ENCODE data around the gene LRTM1.

Gene LRTM1

DNA sequence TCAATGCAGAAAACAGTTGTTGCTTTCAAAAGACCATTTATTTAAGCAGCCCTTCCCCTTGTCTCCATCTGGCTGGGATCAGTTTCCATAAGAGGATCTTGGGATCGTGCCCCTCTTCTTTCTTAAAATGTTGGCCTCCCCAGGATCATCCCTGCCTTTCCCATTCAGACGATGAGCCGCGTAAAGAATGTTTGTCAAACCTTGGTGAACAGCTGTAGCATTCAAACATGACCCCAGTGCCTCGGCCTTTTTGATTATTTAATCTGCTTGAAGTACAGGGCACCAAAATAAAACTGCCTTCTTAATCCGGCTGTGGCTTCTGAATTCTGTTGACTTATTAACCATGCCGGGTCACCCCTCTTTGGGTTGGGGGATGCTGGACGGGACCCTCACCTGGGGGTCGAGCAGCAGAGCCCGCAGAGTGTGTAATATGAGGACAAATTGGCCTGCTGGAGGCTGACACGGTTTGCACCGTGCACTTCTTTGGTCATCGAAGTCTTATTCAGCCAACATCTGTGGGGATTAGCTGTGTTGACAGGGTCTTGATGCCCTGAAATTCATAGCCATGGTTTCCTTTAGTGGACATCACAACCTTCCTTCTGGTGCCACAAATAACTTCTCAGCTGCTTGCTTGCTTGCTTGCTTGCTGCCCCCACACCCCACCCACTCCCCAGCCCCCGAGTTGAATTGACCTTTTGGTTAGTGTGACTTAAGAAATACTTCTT, at the start of gene LRTM1:
LRTM1 (minus strand) TSS at position 14 of the 725 bp plus-strand sequence. CDS start 148 bp downstream, outside the sequence.
- no peak for DNase-seq (ENCODE audit: low read depth in 2 of 2)

DNA sequence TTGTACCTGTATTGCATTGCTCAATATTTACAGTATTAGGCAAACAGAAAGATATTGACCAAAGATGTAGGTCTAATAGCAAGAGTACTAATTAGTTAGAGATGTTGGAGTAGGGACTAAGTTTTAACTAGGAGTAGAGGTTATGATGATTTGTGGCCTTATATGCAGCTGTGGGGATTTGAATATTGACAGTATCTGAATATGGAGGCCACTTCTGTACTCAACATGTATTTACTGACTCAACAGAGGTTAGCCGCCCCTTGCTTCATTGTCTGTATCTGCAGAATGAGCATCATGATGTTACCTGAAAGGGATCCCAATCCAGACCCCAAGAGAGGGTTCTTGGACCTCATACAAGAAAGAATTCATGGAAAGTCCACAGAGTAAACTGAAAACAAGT, 49.6 kb upstream of the LRTM1 start:
- no peak for DNase-seq (ENCODE audit: low read depth in 2 of 2)

DNA sequence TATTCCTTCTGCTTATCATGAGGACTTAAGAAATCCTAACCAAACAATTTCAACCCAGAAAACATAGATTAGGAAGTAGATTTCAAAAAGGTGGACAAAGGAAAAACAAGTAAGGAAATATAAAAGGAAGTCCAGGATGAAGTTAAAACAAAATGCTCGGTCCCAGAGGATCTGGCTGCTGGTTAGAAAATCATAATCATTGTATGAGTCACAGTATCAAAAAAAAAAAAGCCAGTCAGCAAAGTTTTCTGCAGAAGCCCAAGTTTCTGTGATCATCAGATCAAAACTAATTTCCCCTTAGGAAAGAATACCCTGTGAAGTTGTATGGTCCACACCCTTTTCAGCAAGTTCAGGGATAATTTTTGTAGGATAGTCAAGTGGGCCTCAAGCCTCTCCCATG, 43.0 kb upstream of the LRTM1 start:
- DNase-seq (ENCODE audit: low read depth in 2 of 2): no peak

DNA sequence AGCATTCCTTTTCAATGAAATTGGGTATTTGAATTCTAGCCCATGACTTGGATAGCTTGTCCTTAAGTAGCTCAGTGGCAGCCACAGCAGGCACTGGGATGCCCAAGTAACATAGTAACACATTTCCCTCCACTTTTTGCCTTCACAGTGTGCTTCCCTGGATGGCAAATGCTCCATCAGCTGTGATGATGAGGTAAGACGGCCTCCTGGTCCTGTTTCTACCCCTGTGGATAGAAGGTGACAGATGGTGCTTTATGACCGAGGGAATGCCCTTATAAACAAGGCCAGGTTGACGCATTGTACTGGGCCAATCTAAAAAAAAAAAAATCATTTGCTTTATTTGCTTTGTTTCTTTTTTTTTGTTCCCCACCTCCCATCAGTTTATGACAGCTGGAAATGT, 41.8 kb upstream of the LRTM1 start:
- no peak for DNase-seq (ENCODE audit: low read depth in 2 of 2)

DNA sequence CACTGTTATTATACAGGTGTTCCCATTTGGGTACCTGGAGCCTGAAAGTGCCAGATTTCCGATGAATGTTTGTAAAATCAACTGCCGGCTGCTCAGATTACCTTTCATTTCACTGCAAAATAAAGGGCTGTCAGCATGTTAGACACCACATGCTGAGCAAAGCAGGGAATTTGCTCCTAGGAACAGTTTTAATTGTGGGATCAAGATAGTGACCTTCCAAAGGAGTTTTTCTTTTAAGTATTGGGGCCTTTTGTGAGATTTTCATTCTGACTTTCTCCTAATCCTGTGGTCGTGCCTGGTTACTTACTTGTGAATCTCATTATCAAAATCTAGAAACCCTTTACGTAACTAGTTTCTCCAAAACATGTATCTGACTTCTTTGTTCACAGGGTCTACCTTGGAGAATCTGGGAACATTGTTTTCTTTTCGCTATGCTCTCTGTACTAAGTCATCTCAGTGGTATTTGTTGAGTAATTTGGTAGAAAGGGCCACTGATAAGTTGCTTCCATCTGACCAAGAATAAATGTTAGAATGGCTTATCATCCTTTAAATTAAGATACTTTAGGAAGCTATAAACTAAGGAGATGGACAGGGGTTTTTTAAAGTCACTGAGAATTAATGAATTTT, 40.8 kb upstream of the LRTM1 start:
- no peak for DNase-seq (ENCODE audit: low read depth in 2 of 2)

DNA sequence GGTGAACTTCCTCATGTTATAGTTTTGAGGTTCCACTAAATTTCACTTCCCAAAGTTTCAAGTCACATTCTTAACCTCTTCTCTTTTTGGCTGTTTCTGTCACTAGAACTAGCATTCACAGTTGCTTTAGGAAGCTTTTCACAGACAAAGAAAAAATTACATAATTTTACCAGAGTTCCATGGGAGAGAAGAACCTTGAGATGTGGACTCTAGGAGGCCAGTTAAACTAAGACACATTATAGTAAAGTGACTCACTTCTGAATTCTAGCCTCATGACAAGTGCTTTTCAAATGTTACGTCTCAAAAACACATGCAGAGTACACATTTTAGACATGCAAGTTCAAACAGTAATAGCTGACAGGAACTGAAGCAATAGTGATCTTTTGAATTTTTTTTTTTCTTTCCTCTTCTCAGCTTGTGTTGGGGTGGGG, 39.9 kb upstream of the LRTM1 start:
- DNase-seq (ENCODE audit: low read depth in 2 of 2): no peak

DNA sequence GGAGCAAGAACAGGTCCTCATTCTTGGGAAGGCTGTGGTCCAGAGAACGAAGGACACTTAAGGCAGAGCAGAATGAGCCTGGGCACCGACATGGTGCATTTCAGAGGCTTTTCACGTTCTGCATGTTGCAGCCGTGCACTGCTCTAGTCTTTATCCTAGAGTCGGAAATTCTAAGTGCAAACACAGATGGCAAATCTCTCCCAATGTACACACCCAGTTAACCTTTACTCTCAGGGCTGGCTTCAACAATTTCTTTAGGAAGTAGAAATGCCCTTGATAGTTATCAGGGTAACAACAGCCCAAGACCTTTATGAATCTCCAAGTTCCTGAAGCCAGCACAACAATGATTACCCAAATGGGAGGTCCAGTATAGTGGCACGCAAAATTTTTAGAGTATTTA, 39.1 kb upstream of the LRTM1 start:
- DNase-seq (ENCODE audit: low read depth in 2 of 2): no peak

DNA sequence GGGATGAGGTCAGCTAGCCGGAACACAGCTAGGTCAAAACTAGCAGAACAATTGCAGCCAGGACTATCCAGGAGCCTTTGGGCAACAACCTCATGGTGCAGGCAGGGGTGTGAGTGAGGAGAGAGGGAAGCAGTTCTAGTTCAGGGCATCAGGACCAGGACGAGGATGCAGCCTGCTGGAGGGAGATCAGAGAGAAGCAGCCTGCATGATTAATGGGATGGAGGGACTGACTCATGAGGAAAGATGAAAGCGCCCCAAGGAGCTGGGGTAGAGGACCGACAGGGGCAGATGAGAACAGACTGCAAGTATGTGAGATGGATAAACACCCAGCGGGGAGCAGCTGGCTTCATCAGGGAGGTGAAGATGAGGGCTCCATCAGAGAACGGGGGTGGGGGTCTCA, 37.9 kb upstream of the LRTM1 start:
- no peak for DNase-seq (ENCODE audit: low read depth in 2 of 2)

DNA sequence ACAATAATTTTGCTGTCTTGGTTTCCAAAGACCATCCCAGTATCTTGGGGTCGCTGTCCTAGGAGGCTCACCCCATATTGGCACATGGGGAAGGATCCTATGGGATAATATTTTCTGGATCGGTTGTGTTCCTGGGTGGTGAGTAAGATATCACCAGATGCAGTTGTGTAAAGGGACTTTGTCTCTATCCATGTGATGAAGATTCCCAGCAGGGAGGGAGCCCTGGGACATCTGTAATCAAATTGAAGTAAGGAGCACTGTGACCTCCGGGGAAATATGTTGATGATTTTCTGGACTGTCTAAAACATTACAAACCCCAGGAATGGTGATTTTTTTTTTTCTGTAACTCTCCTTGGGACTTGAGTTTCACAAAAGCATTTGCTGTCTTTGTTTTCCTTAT, 36.2 kb upstream of the LRTM1 start:
- no peak for DNase-seq (ENCODE audit: low read depth in 2 of 2)

DNA sequence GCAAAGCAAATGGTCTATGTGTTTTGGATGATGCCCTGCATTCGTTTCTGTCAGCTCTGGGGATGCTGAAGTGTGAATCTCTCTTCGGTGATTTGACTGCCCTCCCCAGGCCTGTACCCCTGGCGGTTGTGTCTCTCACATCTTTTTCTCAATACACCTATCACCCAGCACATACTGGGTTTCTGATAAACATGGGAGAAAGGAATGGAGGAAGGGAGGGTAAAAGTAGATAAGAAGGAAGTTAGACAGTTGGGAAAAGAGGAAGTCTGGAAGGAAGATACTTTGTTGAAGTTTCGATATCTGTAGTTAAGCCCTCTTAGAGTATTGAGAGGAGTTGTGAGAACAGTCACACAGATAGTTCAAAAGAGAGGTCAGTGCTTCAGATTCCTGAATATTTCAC, 35.8 kb upstream of the LRTM1 start:
- no peak for DNase-seq (ENCODE audit: low read depth in 2 of 2)

DNA sequence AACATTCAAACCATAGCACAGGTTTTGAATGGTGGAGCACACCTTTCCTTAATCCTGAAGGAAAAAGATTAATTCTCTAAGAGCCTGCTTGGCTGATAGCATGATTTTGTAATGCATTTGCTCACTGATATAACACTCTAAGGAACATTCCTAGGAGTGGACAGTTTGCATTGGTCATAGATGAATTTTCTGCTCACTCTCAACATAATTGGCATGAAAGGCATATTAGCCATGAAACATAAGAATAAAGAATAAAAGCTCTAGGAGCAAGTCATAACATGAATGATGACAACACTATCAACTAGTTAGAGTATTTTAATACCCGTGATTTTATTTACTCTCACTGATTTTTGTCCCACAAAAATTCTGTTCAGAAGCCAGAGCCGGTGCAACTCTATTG, 34.3 kb upstream of the LRTM1 start:
- DNase-seq (ENCODE audit: low read depth in 2 of 2): no peak

DNA sequence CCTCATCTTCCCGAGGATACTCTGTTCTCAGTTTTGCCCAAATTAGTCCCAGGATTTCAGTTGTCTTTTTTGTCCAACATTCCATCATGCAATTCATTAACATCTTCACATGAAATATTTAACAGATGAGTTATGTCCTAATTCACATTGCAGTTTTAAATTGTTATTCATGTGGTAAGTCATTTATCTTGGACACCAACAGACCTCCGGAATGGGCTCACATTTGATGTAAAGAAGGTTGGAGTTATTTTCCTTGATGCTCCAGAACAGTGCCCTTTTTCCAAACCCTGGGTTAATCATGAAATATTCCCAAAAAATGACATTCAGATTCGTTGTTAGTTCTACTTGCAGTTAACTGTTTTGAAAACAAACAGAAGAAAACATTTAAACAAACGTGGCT, 32.8 kb upstream of the LRTM1 start:
- no peak for DNase-seq (ENCODE audit: low read depth in 2 of 2)

DNA sequence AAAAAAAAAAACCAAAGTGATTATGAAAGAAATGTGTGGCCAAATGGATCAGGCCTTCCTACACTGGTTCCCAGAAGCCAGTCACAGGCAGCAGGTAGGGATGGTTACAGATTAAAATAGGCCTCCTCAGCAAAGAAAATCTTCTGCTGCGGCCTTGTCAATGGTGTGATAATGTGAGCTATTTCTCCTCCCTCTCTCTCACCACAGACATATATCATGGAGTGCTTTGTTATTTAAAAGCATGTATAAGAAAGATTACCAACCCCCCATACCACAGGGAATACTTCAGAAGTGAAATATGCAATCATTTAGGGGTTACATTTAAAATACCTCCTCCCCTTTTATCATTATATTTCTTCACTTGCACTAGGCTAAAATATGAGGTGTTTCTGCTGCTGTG, 32.2 kb upstream of the LRTM1 start:
- DNase-seq (ENCODE audit: low read depth in 2 of 2): no peak

DNA sequence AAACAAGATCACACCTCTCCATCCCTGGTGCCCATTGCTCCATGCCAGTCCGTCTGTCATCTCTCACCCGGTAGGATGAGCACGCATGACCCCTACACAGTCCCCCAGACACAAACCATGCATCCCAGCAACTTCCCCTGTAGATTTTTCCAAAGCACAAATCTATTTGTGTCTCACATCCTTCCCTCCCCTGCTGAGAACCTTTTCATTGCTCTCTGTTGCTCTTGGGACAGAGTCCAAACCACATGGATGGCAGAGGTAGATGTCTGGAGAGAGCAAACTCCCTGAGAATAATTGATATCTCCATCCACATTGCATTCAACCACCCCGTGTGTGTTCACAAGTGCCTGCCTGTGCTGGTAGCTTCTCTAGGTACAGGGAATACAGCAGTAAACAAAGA, 29.9 kb upstream of the LRTM1 start:
- no peak for DNase-seq (ENCODE audit: low read depth in 2 of 2)

DNA sequence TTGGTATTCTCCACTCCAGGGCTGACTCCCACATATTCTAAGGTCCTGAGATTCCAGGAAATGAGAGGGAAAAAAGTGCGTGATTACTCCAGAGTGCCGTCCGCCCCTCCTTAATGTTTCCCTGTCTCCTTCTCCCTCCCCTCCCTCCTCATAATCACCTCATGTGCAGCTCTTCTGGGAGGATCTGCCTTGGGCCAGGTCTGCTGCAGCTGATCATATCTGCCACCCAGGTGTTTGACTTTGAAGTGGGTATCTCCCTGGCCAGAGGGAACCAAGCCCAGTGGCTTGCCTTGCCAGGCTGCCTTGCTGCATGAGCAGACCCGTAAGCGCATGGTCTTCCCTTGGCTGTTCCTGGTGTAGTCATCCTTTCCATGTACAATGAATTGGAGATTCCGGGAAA, 28.1 kb upstream of the LRTM1 start:
- DNase-seq (ENCODE audit: low read depth in 2 of 2): no peak

DNA sequence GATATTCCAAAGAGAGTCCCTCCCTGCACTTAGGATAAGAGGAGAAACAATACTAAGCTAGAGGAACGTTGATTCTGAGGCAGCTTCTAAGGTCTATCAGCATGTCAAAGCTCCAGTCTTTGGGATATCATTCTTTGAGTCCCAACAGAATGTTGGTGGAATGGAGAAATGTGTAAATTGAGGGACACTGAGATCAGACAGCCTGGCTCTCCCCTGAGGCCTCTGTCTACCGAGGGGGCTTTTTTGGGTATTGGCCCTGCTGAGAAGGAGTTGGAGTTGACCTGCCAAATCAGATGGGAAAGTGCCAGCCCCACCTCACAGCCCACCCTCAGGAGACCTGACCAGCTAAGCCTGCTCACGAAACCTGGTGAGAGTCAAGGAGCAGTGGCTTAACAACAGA, 27.6 kb upstream of the LRTM1 start:
- DNase-seq (ENCODE audit: low read depth in 2 of 2): no peak

DNA sequence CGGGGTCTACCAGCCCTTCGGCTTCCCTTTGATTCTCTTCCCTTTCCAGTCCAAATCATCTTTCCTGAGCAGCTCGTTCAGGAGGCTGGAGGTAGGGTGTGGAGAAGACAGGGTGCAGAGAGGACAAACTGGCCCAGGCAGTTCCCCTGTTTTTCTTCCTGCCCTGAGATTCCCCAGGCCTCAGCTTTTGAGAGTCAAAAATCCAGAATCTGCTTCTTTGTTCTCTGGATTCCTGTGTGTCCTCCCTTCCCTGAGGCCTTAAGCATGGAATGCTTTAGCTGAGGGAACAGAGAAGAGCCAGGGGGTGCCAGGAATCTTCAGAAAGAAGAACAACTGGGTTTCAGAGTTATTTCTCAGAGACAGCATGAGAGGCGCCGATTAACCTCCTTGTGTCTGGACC, 26.7 kb upstream of the LRTM1 start:
- DNase-seq (ENCODE audit: low read depth in 2 of 2): no peak

DNA sequence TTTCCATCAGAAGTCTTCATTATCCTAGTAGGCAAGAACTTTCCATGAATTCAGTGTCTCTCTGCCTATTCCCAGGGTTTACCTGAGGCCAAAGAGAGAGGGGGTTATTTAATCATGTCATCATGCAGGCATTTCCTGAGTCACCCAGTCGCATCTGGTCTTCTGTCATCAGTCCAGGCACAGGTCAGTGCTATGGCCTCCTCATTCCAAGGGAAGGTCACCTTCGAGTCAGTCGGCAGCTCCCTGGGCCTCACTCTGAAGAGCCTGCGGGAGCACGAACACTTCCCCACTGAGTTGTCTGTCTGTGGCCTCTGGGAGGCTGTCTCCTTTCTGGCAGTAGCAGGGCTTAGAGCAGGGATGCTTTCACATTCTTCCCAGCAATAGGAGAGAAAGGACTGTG, 26.2 kb upstream of the LRTM1 start:
- no peak for DNase-seq (ENCODE audit: low read depth in 2 of 2)

DNA sequence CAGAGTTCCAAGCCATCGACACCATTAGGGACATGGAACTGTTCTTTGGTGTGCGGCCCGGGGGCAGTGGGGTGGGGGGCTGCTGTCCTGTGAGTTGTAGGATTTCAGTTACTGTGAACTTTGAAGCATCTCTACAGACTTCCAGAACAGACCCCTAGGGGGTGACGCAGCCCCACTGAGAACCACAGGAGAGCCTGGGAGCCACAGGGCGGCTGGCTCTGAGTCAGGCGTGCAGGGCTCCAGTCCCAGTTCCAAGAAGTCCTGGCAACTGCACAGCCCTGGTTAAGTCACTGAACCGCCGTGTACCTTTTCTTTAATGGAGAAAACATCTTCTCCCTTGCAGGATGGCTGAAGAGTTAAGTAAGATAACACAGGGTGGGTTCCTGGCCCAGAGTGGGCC, 23.5 kb upstream of the LRTM1 start:
- no peak for DNase-seq (ENCODE audit: low read depth in 2 of 2)

DNA sequence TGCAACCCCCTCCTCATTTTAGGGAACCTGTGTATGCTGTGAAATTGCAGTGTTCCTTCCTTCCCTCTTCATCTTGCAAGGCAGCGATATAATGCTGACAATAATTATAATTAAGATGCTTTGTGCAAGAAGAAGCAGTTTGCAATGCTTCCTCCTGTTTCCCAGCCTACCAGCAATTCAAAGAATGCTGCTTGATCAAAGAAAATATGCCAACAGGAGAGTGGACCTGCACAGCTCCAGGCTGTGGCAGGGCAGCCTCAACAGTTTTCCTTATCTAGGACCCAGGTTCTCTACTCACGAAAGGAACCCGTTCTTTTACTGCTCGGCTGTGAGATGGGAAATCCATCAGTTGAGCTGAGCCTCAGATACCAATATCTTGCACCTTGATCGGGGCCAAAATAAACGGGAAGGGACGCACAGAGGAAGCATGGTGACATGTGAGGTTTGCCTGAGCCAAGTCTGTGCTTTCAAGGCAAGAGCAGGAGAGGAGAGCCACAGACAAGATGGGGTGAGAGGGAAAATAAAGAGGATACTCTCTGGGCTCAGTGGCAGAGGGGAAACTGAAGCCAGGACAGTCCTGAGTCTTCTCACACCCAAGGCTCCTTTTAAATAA, 22.6 kb upstream of the LRTM1 start:
- DNase-seq (ENCODE audit: low read depth in 2 of 2): no peak

DNA sequence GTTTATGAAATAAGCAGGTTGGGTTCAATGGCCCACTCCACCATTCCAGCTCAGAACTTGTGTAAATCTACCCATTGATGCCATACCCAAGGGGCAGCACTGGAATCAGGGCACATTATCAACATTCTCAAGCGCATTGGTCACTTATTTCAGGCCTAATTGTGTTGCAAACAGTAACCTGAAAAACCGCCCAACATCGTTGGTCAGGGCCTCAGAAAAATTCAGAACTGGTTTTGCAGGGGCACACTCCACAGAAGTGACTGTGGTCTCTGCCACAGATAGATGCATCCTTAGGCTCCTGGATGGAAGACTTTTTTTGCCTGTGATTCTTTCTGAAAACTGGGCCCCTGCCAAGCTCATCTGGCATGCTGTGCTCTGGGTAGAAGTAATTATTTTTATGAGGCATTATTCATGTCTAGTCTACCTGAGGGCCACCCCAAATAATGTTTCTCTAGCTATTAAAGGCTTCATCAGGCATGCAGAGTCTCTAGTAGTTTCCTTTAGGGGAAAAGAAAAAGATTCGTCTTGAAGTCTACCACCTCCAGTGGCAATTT, 21.7 kb upstream of the LRTM1 start:
- no peak for DNase-seq (ENCODE audit: low read depth in 2 of 2)

DNA sequence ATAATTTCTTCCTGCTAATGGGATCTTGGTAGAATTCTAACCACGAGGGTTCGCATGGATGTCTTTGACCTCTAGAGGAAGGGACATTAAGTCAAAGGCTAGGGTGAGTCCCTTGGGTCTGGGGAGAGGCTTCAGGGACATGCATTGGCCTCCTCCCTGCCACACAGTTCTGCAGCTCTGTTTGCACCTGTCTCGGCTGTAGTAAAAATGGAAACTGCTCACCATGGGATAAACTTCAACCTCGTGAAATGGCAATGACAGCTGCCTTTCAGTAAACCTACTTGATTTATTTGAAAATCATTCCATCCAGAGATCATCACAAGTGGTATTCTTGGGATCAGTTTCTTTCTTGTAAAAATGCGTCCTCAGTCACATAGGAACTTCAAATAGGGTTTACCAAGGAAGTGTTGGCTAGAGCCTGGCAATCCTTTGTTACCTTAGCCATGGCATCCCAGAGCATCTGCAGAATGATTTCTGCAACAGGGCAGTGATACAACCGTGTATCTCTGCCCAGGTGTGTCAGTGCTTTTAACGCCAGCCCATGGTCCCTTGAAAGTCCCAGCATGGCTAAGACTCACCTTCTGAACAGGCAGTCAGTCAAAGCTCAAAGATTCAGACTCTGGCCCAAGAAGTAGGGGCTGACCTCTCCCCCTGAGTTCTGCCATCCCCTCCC, 14.0 kb upstream of the LRTM1 start:
- DNase-seq (ENCODE audit: low read depth in 2 of 2): no peak

DNA sequence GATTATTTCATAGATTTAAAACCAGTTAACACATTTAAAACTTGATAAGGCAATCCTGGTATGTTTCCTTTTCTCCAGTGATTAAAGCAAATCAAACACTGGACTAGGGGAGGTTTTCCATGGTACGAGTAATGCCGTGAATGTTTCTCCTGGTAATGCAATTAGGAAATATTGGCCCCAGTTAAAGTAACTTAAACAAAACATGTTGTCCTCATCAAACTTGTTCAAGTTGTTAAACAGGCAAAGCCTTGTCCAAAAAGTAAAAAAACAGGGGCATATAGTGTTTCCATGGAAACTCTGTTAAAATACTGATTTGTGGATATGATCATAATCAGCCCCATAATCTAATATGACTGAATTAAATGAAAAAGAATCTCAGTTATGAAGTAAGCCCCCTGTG, 13.1 kb upstream of the LRTM1 start:
- DNase-seq (ENCODE audit: low read depth in 2 of 2): no peak
